Muscle of back (tissue), 11 donors: ENCODE measurements around the gene NARS2. TPM values are rescaled to one million over a fixed set of nuclear protein-coding genes. Genes with fewer than 3 reads are reported as not detected.

Experiments
- DNase-seq, 3 donors: peaks; one replicate each; pipeline versions ENCODE4 v3.0.0 to v3.0.0-alpha.2; 2013
- polyA plus RNA-seq, 10 donors: library from polyadenylated mRNA; unstranded; fragments of 120-200 nt; gene quantifications; one replicate each; pipeline ENCODE4 v1.2.1, GENCODE V29; 2013; ENCODE audit not compliant: insufficient read length in 10 of 10

Gene NARS2
- polyA plus RNA-seq, 10 donors, result 12.3 to 20.4 (median 17.6) TPM

DNA sequence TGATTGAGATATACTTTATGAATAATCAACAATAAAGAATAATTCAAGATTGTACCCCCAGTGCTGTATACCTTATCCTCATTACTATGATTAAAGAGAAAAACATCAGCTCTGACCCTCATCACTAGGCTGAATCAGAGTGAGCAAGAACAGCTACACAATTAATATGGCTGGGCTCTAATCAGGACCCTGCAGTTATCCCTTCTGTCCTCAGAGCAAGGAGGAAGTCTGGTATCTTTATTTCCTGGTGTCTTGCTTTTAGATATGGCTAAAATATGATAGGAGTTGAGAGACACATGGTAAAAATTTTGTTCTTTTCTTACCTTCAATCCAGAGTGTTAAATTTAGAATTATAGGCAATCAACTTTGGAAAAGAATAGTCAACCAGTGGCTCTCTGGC, 128.5 kb downstream of the NARS2 start:
- DNase-seq, result no peak

DNA sequence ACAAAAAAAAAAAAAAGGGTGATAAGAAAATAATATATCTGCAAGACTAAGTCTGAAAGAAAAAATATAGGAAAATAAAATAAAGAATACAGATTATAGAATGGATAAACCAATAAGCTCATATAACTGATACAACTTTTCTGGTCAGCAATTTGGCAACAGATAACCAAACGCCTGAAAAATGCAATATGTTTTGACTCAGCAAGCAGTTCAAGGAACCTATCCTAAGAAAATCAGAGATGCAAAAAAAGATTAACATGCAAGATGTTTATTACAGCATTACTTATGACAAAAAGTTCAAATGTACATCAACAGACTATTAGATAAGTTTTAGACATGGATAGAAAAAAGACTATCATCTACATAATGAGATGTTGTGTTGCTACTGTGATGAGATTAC, 129.9 kb downstream of the NARS2 start:
- no peak for DNase-seq

GRCh38 chr11:78441956-78442355, 132.7 kb downstream of the NARS2 start:
- no peak for DNase-seq

DNA sequence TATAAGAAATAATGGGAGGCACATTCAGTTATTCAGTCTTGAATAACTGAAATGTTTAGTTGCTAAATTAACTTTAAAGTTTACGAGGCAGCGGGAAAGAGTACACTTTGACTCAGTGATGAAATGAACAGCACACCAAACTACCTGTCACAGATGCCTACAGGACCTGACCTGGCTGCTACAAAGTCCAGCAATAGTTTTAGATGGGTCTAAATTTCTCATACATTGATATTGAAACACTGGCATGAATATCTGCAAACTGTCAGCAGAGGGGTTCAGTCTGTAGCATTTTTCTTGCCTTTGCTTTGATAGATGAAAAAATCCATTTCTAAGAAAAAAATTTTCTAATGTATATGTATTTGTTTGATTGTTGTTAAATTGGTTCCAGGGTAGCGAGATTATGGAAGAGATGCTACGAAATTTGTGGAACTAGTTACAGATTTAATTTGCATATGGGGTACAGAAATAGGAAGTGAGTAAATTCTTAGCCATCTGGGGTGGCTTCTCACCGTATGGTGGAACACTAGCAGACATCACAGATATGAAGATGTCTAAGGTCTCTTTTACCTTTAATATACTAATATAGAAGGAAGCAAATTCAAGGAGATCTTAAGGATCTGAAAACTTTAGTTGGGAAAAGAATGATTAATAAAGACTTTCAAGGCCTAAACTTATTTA, 136.2 kb downstream of the NARS2 start:
- no peak for DNase-seq

DNA sequence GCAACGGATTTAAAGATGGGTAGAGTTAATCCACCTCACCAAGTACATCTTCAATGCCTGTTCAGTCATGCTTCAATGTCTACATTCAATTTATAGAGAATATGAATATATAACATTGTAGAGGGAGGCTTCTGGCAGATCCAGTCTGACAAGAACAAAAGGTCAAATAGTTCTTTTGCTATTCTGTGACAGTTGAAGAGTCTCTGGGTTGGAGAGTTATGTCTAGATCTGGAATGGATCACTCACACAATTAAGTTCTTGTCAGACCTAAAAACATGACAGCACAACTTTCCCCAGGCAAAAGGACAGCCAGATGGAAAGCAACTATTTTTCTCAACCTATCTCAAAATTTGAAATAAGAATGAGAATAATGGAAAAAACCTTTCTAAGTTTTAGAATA, 141.7 kb downstream of the NARS2 start:
- DNase-seq, result no peak

DNA sequence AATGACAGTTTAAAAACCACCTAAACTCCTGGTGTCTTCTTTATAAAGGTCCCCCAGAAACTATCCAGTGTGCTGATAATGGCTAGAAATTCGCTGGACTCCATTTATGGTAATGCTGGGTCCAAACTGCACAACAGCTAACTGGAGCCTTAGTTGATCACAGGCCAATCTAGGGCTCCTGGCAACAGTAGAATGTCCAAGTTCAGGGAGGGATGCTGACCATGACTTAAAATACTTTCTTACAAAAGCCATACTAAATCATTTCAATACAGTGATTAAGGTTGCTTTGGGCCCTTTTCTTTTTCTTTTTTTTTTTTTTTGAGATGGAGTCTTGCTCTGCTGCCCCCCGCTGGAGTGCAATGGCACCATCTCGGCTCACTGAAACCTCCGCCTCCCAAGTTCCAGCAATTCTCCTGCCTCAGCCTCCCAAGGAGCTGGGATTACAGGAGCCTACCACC, 142.6 kb downstream of the NARS2 start:
- DNase-seq, result no peak

DNA sequence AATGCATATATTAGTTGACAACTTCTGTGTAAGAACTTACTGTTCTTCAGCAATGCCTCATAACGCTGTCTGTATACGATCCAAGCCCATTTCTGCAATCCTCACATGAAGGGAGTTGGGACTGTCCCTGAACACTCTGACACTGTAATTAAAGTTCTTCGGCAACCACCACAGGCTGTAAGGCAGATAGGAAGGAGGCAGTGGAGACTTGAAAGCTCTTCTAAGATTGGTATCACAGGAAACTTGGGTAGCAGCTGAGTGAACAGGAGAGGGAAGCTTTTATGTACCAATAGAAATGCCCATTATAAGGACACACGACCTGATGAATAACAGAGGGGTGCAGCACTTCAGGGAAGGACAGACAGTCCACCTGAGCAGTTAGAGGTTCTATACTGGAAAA, 145.0 kb downstream of the NARS2 start:
- DNase-seq, result no peak

DNA sequence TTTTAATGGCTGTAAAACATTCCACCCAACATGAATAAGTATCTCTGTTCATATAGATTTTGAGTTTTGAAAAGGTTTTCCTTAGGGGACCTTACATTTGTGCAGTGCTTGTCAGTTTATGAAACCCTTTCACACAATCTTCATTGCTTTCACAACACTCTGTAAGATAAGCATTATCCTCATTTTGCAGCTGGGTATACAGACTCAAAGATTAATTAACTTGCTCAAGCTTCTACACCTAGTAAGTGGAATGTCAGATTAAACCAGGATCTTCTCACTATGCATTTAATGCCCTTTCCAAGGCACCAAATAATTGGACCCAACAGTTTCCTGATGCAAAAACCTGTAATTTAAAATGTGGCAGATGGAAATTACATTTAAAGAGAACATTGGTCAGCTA, 145.5 kb downstream of the NARS2 start:
- no peak for DNase-seq

DNA sequence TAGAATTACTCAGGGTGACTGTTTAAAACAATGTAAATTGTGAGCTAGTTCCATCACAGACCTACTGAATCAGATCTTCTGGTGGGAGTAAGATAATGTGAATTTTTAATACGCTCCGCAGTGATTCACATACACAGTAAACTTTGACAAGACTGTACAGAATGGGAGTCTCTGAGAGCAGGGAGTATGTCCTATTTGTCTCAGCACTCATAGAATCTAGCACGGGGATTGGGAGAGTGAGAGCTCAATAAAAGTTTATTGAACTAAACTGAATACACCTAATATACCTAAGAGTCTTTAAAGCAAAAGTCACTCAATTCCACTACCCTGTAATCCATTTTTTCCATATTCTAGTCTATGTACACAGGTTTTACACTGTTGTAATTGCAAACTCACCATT, 145.9 kb downstream of the NARS2 start:
- DNase-seq, result no peak

GRCh38 chr11:78428266-78428636, 146.4 kb downstream of the NARS2 start:
- no peak for DNase-seq

- DNase-seq, result no peak
Measured at GRCh38 chr11:78427615-78428265, 146.9 kb downstream of the NARS2 start.

- DNase-seq, result no peak
Measured at GRCh38 chr11:78426845-78427244, 147.8 kb downstream of the NARS2 start.

GRCh38 chr11:78425399-78426070, 149.1 kb downstream of the NARS2 start:
- DNase-seq, result peak in 1 of 3 donors; percentile 75

- peak in 1 of 3 donors; percentile 47 for DNase-seq
Measured at GRCh38 chr11:78424334-78425270, 150.1 kb downstream of the NARS2 start.

- DNase-seq, result no peak
Measured at GRCh38 chr11:78423241-78423640, 151.4 kb downstream of the NARS2 start.

DNA sequence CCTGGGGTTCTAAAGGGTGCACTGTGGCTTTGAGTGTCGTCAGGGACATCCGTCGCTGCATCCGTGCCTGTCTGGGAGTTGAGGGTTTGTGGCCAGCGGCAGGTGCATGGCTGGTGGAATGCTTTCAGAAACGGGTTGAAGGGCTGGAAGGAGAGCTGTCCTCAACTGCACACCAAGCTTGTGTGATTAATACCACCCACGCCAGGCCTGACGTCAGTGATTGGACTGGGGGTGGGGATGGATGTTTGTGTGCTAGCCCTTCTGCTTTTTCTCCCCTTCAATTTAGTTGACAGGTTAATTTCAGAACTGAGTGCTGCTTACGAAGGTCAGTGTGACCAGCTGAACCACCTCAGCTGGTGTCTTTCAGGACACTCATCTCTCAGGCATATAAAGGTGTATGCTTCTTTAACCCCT, 153.9 kb downstream of the NARS2 start:
- peak in 2 of 3 donors; percentile 55 to 65 for DNase-seq

- peak; percentile 84 to 90 (median 88) for DNase-seq
Measured at GRCh38 chr11:78420255-78420764, 154.4 kb downstream of the NARS2 start.

DNA sequence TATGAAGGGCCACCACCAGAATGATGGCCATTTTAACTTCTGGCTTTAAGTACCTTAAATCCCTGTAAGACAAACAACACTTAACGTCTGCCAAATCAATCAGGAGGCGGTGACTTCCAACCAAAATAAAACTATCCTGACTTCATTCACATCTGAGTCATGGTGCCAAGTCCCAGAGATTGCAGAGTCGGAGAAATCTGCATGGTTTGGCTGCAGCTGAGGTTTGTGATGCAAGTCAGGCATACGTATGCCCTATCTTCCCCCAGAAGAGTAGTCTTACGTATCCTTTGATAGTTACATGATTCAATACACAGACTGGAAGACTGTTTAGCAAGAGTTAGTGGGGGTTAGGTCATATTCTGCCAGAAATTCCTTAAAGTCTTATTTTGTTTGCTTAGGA, 155.3 kb downstream of the NARS2 start:
- peak in 2 of 3 donors; percentile 74 to 89 for DNase-seq

DNA sequence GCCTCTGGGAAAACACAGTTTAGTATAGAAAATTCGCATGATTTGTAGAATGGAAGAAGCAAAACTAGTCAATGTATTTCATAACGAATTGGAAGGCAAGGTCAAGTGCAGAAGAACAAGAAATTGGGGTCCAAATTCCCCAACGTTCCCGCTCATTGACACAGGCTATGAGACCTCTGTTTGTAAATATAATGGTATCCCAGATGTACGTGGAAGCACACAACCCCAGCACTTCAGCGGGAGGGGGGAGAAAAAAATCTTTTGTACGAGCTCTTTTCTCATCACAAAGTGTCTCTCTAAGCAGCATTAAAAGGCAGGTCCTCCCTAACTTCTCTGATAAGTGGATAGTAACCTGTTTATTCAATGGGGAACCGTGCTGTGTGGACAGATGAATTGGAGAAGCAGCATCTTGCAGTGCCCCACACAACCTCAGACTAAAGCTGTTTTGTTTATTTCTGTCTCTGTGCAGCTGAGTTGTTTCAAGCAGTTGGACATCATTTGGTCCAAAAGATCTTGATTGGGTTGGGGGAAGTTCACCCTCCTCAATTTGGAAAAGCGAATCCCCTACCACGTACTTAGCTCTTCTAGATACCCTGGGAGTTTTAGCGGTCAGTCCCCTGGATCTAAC, 156.0 kb downstream of the NARS2 start:
- no peak for DNase-seq

DNA sequence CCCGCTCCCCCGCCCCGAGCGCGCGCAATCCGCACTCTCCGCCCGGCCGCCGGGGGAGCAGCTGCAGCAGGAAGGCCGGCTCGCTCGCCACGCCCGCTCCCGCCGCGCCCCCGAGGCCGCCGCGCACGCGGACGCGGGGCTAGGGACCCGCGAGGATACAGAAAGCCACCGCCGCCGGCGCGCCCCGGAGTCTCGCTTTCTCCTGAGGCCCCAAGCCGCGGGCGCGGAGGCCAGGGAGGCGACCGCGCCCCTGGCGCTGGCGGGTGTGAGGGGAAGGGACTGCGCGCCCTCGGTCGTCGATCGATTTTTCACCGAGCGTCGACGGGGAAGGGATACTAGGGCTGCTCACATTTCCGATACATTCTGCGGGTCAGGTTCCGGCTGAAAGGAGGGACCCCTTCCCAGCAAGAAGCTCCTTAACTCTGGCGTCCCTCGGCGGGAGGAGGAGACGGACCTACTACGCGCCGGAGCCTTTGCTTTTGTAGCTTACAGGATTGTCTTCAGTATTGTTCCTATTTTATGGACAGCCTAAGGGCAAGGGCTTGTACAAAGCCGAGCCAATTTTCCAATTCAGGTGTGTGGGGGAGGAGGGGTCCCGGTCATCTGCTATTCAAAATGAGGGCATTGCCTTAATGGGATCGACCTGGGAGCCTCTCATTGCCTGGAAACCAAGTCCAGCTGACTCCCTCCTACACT, 156.6 kb downstream of the NARS2 start:
- DNase-seq, result peak; percentile 84 to 93 (median 85)
